ENCODE results near the gene CRTAC1. TPM values are rescaled to one million over a fixed set of nuclear protein-coding genes. Genes with fewer than 3 reads are reported as not detected.

Gene CRTAC1
- total RNA-seq, 1 donor = not detected

- no peak for DNase-seq (ENCODE audit: insufficient read length, low spot score, missing footprints)
- H3K36me3 ChIP-seq (ENCODE audit: insufficient read depth, low read length) = no peaks in the 10 kb centered on the region
- H3K27me3 ChIP-seq (ENCODE audit: insufficient read depth, low read length) = peaks cover 12% of the 10 kb centered on the region
- H3K9me3 ChIP-seq (ENCODE audit: low read depth, low read length) = no peaks in the 10 kb centered on the region
- H2AFZ ChIP-seq (ENCODE audit: low read length) = no peak overlapping the region
- H3K4me2 ChIP-seq (ENCODE audit: insufficient read depth, low read length) = no peak overlapping the region
- H4K20me1 ChIP-seq (ENCODE audit: insufficient read depth, low read length) = no peaks in the 10 kb centered on the region
- no peak overlapping the region for H3K27ac ChIP-seq (ENCODE audit: low read depth, low read length)
- H3K79me2 ChIP-seq (ENCODE audit: insufficient read depth, low read length) = no peaks in the 10 kb centered on the region
- no peaks in the 10 kb centered on the region for H3K4me1 ChIP-seq (ENCODE audit: insufficient read depth, low read length)
- TF ChIP-seq, protein P1, sequence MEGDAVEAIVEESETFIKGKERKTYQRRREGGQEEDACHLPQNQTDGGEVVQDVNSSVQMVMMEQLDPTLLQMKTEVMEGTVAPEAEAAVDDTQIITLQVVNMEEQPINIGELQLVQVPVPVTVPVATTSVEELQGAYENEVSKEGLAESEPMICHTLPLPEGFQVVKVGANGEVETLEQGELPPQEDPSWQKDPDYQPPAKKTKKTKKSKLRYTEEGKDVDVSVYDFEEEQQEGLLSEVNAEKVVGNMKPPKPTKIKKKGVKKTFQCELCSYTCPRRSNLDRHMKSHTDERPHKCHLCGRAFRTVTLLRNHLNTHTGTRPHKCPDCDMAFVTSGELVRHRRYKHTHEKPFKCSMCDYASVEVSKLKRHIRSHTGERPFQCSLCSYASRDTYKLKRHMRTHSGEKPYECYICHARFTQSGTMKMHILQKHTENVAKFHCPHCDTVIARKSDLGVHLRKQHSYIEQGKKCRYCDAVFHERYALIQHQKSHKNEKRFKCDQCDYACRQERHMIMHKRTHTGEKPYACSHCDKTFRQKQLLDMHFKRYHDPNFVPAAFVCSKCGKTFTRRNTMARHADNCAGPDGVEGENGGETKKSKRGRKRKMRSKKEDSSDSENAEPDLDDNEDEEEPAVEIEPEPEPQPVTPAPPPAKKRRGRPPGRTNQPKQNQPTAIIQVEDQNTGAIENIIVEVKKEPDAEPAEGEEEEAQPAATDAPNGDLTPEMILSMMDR (IDR thresholded peaks at IDR 0.05; ENCODE audit: extremely low read depth, low read depth, low read length) = no peak
- H3K4me3 ChIP-seq (ENCODE audit: insufficient read depth, low read length) = no peak overlapping the region
Observed at GRCh38 chr10:97821308-97822038, 208.9 kb downstream of the CRTAC1 start.

DNA sequence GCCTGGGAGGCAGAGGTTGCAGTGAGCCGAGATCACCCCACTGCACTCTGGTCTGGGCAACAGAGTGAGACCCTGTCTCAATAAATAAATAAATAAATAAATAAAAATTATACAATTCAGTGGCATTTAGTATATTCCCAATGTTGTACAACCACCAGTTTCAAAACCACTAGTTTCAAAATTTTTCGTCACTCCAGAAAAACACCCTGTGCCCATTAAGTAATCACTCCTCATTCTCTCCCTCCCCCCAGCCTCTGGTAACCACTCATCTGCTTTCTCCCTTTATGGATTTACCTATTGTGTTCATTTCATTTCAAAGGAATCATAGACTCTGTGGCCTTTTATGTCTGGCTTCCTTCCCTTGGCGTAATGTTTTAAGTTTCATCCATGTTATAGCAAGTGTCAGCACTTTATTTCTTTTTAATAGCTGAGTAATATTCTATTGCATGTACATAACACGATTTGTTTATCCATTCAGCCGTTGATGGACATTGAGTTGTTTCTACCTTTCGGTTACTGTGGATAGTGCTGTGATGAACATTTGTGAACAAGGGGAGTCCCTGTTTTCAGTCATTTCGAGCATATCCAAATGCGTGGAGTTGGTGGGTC is 210.2 kb downstream of the CRTAC1 start:
- H3K27me3 ChIP-seq (ENCODE audit: insufficient read depth, low read length) = peaks cover 14% of the 10 kb centered on the region
- no peak for DNase-seq (ENCODE audit: insufficient read length, low spot score, missing footprints)

DNA sequence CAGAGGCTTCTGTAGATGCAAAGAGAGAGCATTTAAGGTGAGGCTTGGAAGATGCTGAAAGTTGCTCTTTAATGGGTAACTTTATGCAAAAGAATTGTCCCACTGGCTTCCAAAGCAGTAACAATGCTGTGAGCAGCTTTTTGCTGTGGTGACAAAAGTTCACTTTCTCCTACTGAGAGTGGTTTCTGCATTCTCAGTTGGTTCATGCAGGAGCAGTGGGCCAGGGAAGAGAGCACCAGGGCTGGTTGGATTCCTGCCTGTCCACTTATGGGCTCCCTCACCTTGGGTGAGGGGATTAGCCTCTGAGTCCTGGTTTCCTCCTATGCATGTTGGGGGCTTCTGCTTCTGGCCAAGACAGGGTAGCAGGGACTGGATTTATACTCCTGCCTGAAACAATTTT is 211.8 kb downstream of the CRTAC1 start:
- Histone ChIP-seq H3K79me2 (ENCODE audit: insufficient read depth, low read length) (no peaks in the 10 kb centered on the region), H3K4me3 (ENCODE audit: insufficient read depth, low read length) (no peak overlapping the region), H3K4me1 (ENCODE audit: insufficient read depth, low read length) (no peaks in the 10 kb centered on the region), H3K27me3 (ENCODE audit: insufficient read depth, low read length) (peaks cover 18% of the 10 kb centered on the region), H3K9me3 (ENCODE audit: low read depth, low read length) (no peaks in the 10 kb centered on the region), H2AFZ (ENCODE audit: low read length) (no peak overlapping the region), H3K27ac (ENCODE audit: low read depth, low read length) (no peak overlapping the region), H3K4me2 (ENCODE audit: insufficient read depth, low read length) (no peak overlapping the region), H3K36me3 (ENCODE audit: insufficient read depth, low read length) (no peaks in the 10 kb centered on the region), H4K20me1 (ENCODE audit: insufficient read depth, low read length) (no peaks in the 10 kb centered on the region)
- TF ChIP-seq, protein P1 (IDR thresholded peaks at IDR 0.05; ENCODE audit: extremely low read depth, low read depth, low read length) = no peak
- DNase-seq (ENCODE audit: insufficient read length, low spot score, missing footprints) = no peak

More for the DNA sequence above, 210.2 kb downstream of the CRTAC1 start:
- Histone ChIP-seq H3K4me3 (ENCODE audit: insufficient read depth, low read length) (no peak overlapping the region), H3K4me1 (ENCODE audit: insufficient read depth, low read length) (no peaks in the 10 kb centered on the region), H3K4me2 (ENCODE audit: insufficient read depth, low read length) (no peak overlapping the region), H3K27ac (ENCODE audit: low read depth, low read length) (no peak overlapping the region), H3K36me3 (ENCODE audit: insufficient read depth, low read length) (no peaks in the 10 kb centered on the region), H3K79me2 (ENCODE audit: insufficient read depth, low read length) (no peaks in the 10 kb centered on the region), H3K9me3 (ENCODE audit: low read depth, low read length) (no peaks in the 10 kb centered on the region), H2AFZ (ENCODE audit: low read length) (no peak overlapping the region), H4K20me1 (ENCODE audit: insufficient read depth, low read length) (no peaks in the 10 kb centered on the region)
- TF ChIP-seq, protein P1 (IDR thresholded peaks at IDR 0.05; ENCODE audit: extremely low read depth, low read depth, low read length) = no peak

- no peak for DNase-seq (ENCODE audit: insufficient read length, low spot score, missing footprints)
- H3K27ac ChIP-seq (ENCODE audit: low read depth, low read length) = no peak overlapping the region
- H3K79me2 ChIP-seq (ENCODE audit: insufficient read depth, low read length) = no peaks in the 10 kb centered on the region
- no peak overlapping the region for H3K4me2 ChIP-seq (ENCODE audit: insufficient read depth, low read length)
- H3K4me3 ChIP-seq (ENCODE audit: insufficient read depth, low read length) = no peak overlapping the region
- peaks cover 22% of the 10 kb centered on the region for H3K27me3 ChIP-seq (ENCODE audit: insufficient read depth, low read length)
- TF ChIP-seq, protein P1 (IDR thresholded peaks at IDR 0.05; ENCODE audit: extremely low read depth, low read depth, low read length) = no peak
- no peaks in the 10 kb centered on the region for H4K20me1 ChIP-seq (ENCODE audit: insufficient read depth, low read length)
- no peaks in the 10 kb centered on the region for H3K9me3 ChIP-seq (ENCODE audit: low read depth, low read length)
- H2AFZ ChIP-seq (ENCODE audit: low read length) = no peak overlapping the region
- no peaks in the 10 kb centered on the region for H3K36me3 ChIP-seq (ENCODE audit: insufficient read depth, low read length)
- no peaks in the 10 kb centered on the region for H3K4me1 ChIP-seq (ENCODE audit: insufficient read depth, low read length)
Observed at GRCh38 chr10:97816609-97817008, 213.8 kb downstream of the CRTAC1 start.

Data from osteoblast (primary cell).